K562 (cell line): ENCODE measurements around the gene KRT14. TPM values are rescaled to one million over a fixed set of nuclear protein-coding genes. Genes with fewer than 3 reads are reported as not detected.

ENCODE experiments used
- ATAC-seq: fragments of 200-7000 bp; cut with Tn5 transposase; 3 replicates; pipeline ENCODE4 v1.9.1; 2020; ENCODE audit warnings: moderate library complexity
- BruUV-seq: library from RNA; stranded (reverse); fragments of 400-500 nt; replicated peaks from 2 replicates; lab custom pipeline; 2021; lab: Mats Ljungman, UMichigan
- CTCF ChIA-PET: fragments of 300-600 bp; formaldehyde crosslinking; extraction: SDS; loops from one replicate; lab custom pipeline; 2021; ENCODE audit warnings: low intra/inter-chr PET ratio; lab: Yijun Ruan, JAX
- POLR2A ChIA-PET: fragments of 300-600, 350-650 bp; sonication (Branson Sonifier 250); formaldehyde crosslinking; extraction: SDS; loops from one replicate; lab custom pipeline; 2021; ENCODE audit warnings: antibody characterized with exemption, inconsistent platforms; lab: Yijun Ruan, JAX
- DNase-seq, 4 experiments: peaks; one replicate each; pipeline versions ENCODE4 v3.0.0 to v3.0.0-alpha.2; 2011 to 2018; ENCODE audit warnings: low spot score in 3 of 4, mixed read lengths in 3 of 4; ENCODE audit errors: extremely low read depth in 1 of 4
- FAIRE-seq: peaks from 2 replicates; lab custom pipeline; 2011; peaks lifted over from hg19 to GRCh38; lab: Jason Lieb, UNC
- H2AFZ ChIP-seq: 2 replicates; pipeline ENCODE4 v1.6.0; 2011; ENCODE audit warnings: low read depth, low read length, control low read depth, inconsistent platforms
- H3K27ac ChIP-seq: fragments of 200-600 bp; 3 replicates; pipeline ENCODE4 v1.8.0; 2011; ENCODE audit warnings: low read depth, mild to moderate bottlenecking, control low read depth, inconsistent platforms, low read length, moderate library complexity, mixed read lengths; ENCODE audit errors: extremely low read depth
- H3K27me3 ChIP-seq, 2 experiments: fragments of 300-600 bp in 1 of 2; 2 replicates in 1 of 2; 3 replicates in 1 of 2; pipeline versions ENCODE4 v1.6.0 to v1.8.0; 2011; ENCODE audit warnings: inconsistent platforms in 2 of 2, low read length in 2 of 2, mild to moderate bottlenecking in 1 of 2, mixed read lengths in 1 of 2, moderate library complexity in 1 of 2; ENCODE audit not compliant: control insufficient read depth in 2 of 2, insufficient read depth in 2 of 2
- H3K36me3 ChIP-seq: fragments of 300-600 bp; 3 replicates; pipeline ENCODE4 v1.8.0; 2011; ENCODE audit warnings: mild to moderate bottlenecking, low read length, inconsistent platforms; ENCODE audit not compliant: control insufficient read depth, insufficient read depth
- H3K4me1 ChIP-seq, 2 experiments: fragments of 200-600 bp in 1 of 2; replicated peaks in 1 of 2; 2 replicates in 1 of 2; 3 replicates in 1 of 2; pipeline versions ENCODE4 v1.5.1 to v1.8.0; 2011; ENCODE audit warnings: inconsistent platforms in 2 of 2, low read length in 2 of 2, mild to moderate bottlenecking in 1 of 2, mixed read lengths in 1 of 2, moderate library complexity in 1 of 2; ENCODE audit not compliant: control insufficient read depth in 2 of 2, insufficient read depth in 2 of 2
- H3K4me2 ChIP-seq: 2 replicates; pipeline ENCODE4 v1.6.1; 2011; ENCODE audit warnings: low read length, control low read depth, inconsistent platforms, mixed read lengths; ENCODE audit not compliant: insufficient read depth
- H3K4me3 ChIP-seq: fragments of 200-600 bp; sonication (generic), shearing (Covaris generic); 2 replicates; pipeline ENCODE4 v1.5.1; 2016; ENCODE audit warnings: control low read depth, inconsistent platforms
- H3K79me2 ChIP-seq: fragments of 200-600 bp; 3 replicates; pipeline ENCODE4 v1.8.0; 2011; ENCODE audit warnings: low read length, inconsistent platforms; ENCODE audit not compliant: control insufficient read depth, insufficient read depth
- H3K9ac ChIP-seq, 2 experiments: 2 replicates each; pipeline versions ENCODE4 v1.6.0 to v1.6.1; 2011; ENCODE audit warnings: low read depth in 2 of 2, low read length in 2 of 2, control low read depth in 1 of 2, inconsistent platforms in 1 of 2, mild to moderate bottlenecking in 1 of 2, mixed read lengths in 1 of 2; ENCODE audit not compliant: insufficient read depth in 1 of 2
- H3K9me1 ChIP-seq: one replicate; pipeline ENCODE4 v1.6.0; 2011; ENCODE audit warnings: inconsistent platforms, mild to moderate bottlenecking, low read length, moderate library complexity; ENCODE audit not compliant: control insufficient read depth, insufficient read depth
- H3K9me3 ChIP-seq: replicated peaks from 2 replicates; pipeline ENCODE4 v1.5.1; 2011; ENCODE audit warnings: low read depth, low read length, inconsistent platforms; ENCODE audit not compliant: control insufficient read depth, insufficient read depth
- H4K20me1 ChIP-seq: replicated peaks from 2 replicates; pipeline ENCODE4 v1.6.1; 2011; ENCODE audit warnings: low read length, inconsistent platforms, mixed read lengths; ENCODE audit not compliant: control insufficient read depth, insufficient read depth
- BHLHE40 ChIP-seq: IDR thresholded peaks from 2 replicates; pipeline ENCODE4 v1.6.1; 2011; ENCODE audit warnings: low read length, improper control_type of control experiment
- HNRNPLL ChIP-seq: fragments of 200-400 bp; formaldehyde crosslinking; IDR thresholded peaks from 2 replicates; pipeline ENCODE4 v1.6.1; 2017; ENCODE audit warnings: low read length, low read depth, mild to moderate bottlenecking; ENCODE audit not compliant: poor library complexity, severe bottlenecking
- HSF4 ChIP-seq: fragments of 250-450 bp; sonication (Bioruptor Pico); IDR thresholded peaks from 2 replicates; pipeline ENCODE4 v2.1.2; 2022; ENCODE audit warnings: mild to moderate bottlenecking, moderate library complexity, borderline replicate concordance
- KDM4B ChIP-seq, 2 experiments: fragments of 450-650 bp in 1 of 2; sonication (generic) in 1 of 2; IDR thresholded peaks; 2 replicates each; pipeline ENCODE4 v1.6.1; 2016 to 2017; ENCODE audit warnings: borderline replicate concordance in 2 of 2, antibody characterized with exemption in 1 of 2, low read depth in 1 of 2, mild to moderate bottlenecking in 1 of 2
- KLF10 ChIP-seq: fragments of 250-450 bp; sonication (Bioruptor Pico); IDR thresholded peaks from 2 replicates; pipeline ENCODE4 v1.6.1; 2021; ENCODE audit warnings: matching md5 sums
- LEF1 ChIP-seq: fragments of 450-650 bp; IDR thresholded peaks from 2 replicates; pipeline ENCODE4 v1.6.1; 2016; ENCODE audit warnings: mild to moderate bottlenecking
- PCBP2 ChIP-seq: fragments of 200-400 bp; formaldehyde crosslinking; IDR thresholded peaks from 2 replicates; pipeline ENCODE4 v1.6.1; 2018; ENCODE audit warnings: low read length, low read depth, mild to moderate bottlenecking, moderate library complexity; ENCODE audit not compliant: poor library complexity, severe bottlenecking
- PHF8 ChIP-seq: fragments of 200-600 bp; sonication (generic); IDR thresholded peaks from 2 replicates; pipeline ENCODE4 v1.6.1; 2012; ENCODE audit warnings: mixed run types, mild to moderate bottlenecking, inconsistent platforms, low read length, moderate library complexity, borderline replicate concordance
- SNAPC5 ChIP-seq: fragments of 250-450 bp; sonication (Bioruptor Pico); IDR thresholded peaks from 2 replicates; pipeline ENCODE4 v1.8.0; 2021; ENCODE audit warnings: moderate library complexity, mild to moderate bottlenecking, inconsistent platforms
- SUPT5H ChIP-seq: fragments of 450-650 bp; IDR thresholded peaks from 2 replicates; pipeline ENCODE4 v1.6.1; 2016
- ZNF140 ChIP-seq: fragments of 250-450 bp; sonication (Bioruptor Pico); IDR thresholded peaks from 2 replicates; pipeline ENCODE4 v1.8.0; 2021; ENCODE audit warnings: moderate library complexity, mild to moderate bottlenecking, inconsistent platforms
- ZNF23 ChIP-seq: fragments of 250-450 bp; sonication (Bioruptor Pico); IDR thresholded peaks from 2 replicates; pipeline ENCODE4 v1.4.0; 2020; ENCODE audit warnings: mild to moderate bottlenecking
- WGBS: fragments of 100-300 bp; shearing (Covaris generic); methylation state at CpG from one replicate; pipeline ENCODE4 v1.1.6; 2016; ENCODE audit warnings: low coverage, mixed read lengths; ENCODE audit not compliant: insufficient coverage; ENCODE audit errors: missing lambda C conversion rate; 5-methylcytosine and 5-hydroxymethylcytosine counted together
- in situ Hi-C: fragments of 300-500 bp; cut with MboI; formaldehyde crosslinking; loops from 4 replicates; pipeline ENCODE4 v1.15.0; 2018; ENCODE audit warnings: inconsistent platforms, mixed read lengths
- intact Hi-C: fragments of 100-400 bp; cut with micrococcal nuclease; formaldehyde crosslinking; loops from 2 replicates; pipeline ENCODE4 v1.14.2; 2022
- polyA plus RNA-seq, 8 experiments: library from polyadenylated mRNA; depleted of rRNA in 4 of 8; stranded (reverse) in 5 of 8; unstranded in 3 of 8; fragments of >200 nt; fragmentation: Nextera tagmentation in 2 of 8; fragmentation: Illumina TruSeq in 1 of 8; extraction: Ambion mirVana in 2 of 8; extraction: Trizol in 1 of 8; gene quantifications; 2 replicates each; pipeline versions ENCODE4 v1.2.1 to v1.2.3, GENCODE V29; 2011 to 2014; ENCODE audit warnings: inconsistent platforms in 1 of 8, missing spikeins in 1 of 8
- total RNA-seq, 7 experiments: library from RNA; depleted of rRNA in 6 of 7; stranded (reverse); fragments of >200 nt in 6 of 7; fragmentation: Illumina TruSeq in 2 of 7; extraction: Trizol in 2 of 7; gene quantifications; 2 replicates each; pipeline versions ENCODE4 v1.2.1 to v1.2.3, GENCODE V29; 2011 to 2021; ENCODE audit warnings: low replicate concordance in 1 of 7

KRT14 gene
- total and polyA plus RNA-seq, 9 of the 15 experiments (the other 6 are each of a cell fraction or from before 2014, with no cell fraction given) = 0.22 TPM; not detected in 8

GRCh38 chr17:41618341-41619035 is 31.8 kb upstream of the KRT14 start:
- BruUV-seq = no TSS peak
- H3K79me2 ChIP-seq = no peaks in the 10 kb centered on the region
- in situ Hi-C loops = no loop called here
- intact Hi-C loops = no loop called here
- H3K9ac ChIP-seq = no peak overlapping the region
- H3K36me3 ChIP-seq = no peaks in the 10 kb centered on the region
- H2AFZ ChIP-seq = no peak overlapping the region
- no peak overlapping the region for H3K4me2 ChIP-seq
- no peaks in the 10 kb centered on the region for H3K9me3 ChIP-seq
- TF ChIP-seq ZNF23 (no peak), KLF10 (CRISPR knock-in tag) (no peak), SUPT5H (no peak), PHF8 (no peak), SNAPC5 (CRISPR knock-in tag) (no peak), BHLHE40 (no peak), HSF4 (CRISPR knock-in tag) (no peak), LEF1 (no peak), HNRNPLL (no peak), ZNF140 (CRISPR knock-in tag) (no peak), PCBP2 (no peak), KDM4B (IDR thresholded peaks at IDR 0.05; ENCODE audit: borderline replicate concordance in 2 of 2, low read depth in 1 of 2) (no peak)
- TF ChIP-seq, all 486 proteins: peak for 0
- Histone ChIP-seq H3K27ac (no peak overlapping the region), H3K4me1 (no peaks in the 10 kb centered on the region; a peak in 1 of 5 replicates), H4K20me1 (0 out of 2 replicates have a peak, but pooled peaks cover 2% of the 10 kb centered on the region), H3K27me3 (peaks cover 2 to 30% of the 10 kb centered on the region in 2 experiments; a peak in 2 of 5 replicates), H3K9me1 (peaks cover 5% of the 10 kb centered on the region), H3K4me3 (no peak overlapping the region)
- DNase-seq (no peak), FAIRE-seq (no peak), ATAC-seq (no peak)
- 3% methylated on average over 10 of the region's 13 CpGs for WGBS
- ChIA-PET POLR2A (interaction anchor here (0.5 kb wide), 1 partner anchor 60 kb away, joined by 3 read pairs; no protein-coding TSS in a partner anchor), CTCF (no interaction called here)
